GM12891 (cell line): ENCODE measurements around the gene MED13L.

ENCODE experiments used
- POLR2A ChIP-seq: IDR thresholded peaks from 2 replicates; pipeline ENCODE4 v1.6.1; 2011; ENCODE audit warnings: low read depth, low read length, control low read depth
- POLR2AphosphoS5 ChIP-seq: IDR thresholded peaks from 2 replicates; pipeline ENCODE4 v1.6.1; 2011; ENCODE audit warnings: low read depth, low read length, control low read depth
- POU2F2 ChIP-seq: IDR thresholded peaks from 2 replicates; pipeline ENCODE4 v1.6.1; 2011; ENCODE audit warnings: low read depth, mild to moderate bottlenecking, control low read depth, low read length, moderate library complexity
- TAF1 ChIP-seq: IDR thresholded peaks from 2 replicates; pipeline ENCODE4 v1.6.1; 2011; ENCODE audit warnings: low read depth, low read length, control low read depth

DNA sequence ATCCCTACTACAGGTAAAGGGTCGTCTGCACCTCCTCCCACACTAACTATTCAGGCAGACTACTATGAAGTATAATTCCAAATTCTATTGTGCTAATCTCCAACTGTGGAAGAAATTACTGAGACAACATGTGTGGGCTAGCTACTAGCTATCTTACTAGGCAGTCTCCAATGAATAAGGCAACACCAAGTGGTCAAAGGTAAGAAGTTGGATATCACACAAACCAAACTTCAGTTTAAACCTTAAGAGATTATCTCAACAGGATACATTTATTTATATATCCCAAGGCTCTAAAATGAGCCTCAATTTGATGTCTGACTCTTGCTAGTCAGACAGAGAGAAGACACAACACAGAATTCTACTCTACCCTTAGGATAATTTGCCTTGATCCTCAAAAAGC is 14.1 kb downstream of the MED13L start:
- no peak for TF ChIP-seq POLR2A
- no peak for TF ChIP-seq POU2F2
- no peak for TF ChIP-seq POLR2AphosphoS5
- no peak for TF ChIP-seq TAF1
